Lower lobe of right lung (tissue), 2 donors: Measurements from ENCODE around the gene MRPL28. TPM values are rescaled to one million over a fixed set of nuclear protein-coding genes. Genes with fewer than 3 reads are reported as not detected.

Experiments used
- ATAC-seq, 2 donors: fragments of 200-7000 bp; cut with Tn5 transposase; one replicate each; pipeline ENCODE4 v1.9.1; 2020 to 2022; ENCODE audit warnings: mild to moderate bottlenecking in 2 of 2, moderate library complexity in 2 of 2
- DNase-seq: peaks from one replicate; pipeline ENCODE4 v3.0.0-alpha.2; 2020
- H3K27ac ChIP-seq: fragments of 200-600 bp; one replicate; pipeline ENCODE4 v1.8.0; 2022
- H3K27me3 ChIP-seq: fragments of 200-600 bp; one replicate; pipeline ENCODE4 v1.8.0; 2022; ENCODE audit warnings: low read depth
- H3K36me3 ChIP-seq: fragments of 200-600 bp; one replicate; pipeline ENCODE4 v1.8.0; 2022; ENCODE audit warnings: mild to moderate bottlenecking
- H3K4me1 ChIP-seq: fragments of 200-600 bp; one replicate; pipeline ENCODE4 v1.8.0; 2022
- H3K4me3 ChIP-seq: fragments of 200-600 bp; one replicate; pipeline ENCODE4 v1.8.0; 2022; ENCODE audit warnings: mild to moderate bottlenecking
- H3K9me3 ChIP-seq: fragments of 200-600 bp; one replicate; pipeline ENCODE4 v1.8.0; 2022
- intact Hi-C: fragments of 100-400 bp; cut with DNase I; formaldehyde crosslinking; loops from one replicate; pipeline ENCODE4 v1.11.0; 2022
- total RNA-seq: library from RNA; stranded (reverse); fragmentation: NEBNext Ultra II Directional; extraction: Animal tissue kit (Norgen Biotek cat#: 25700); gene quantifications from one replicate; pipeline ENCODE4 v1.2.1, GENCODE V29; 2021
- TF ChIP-seq, protein P1 (sequence below): fragments of 200-600 bp; IDR thresholded peaks from one replicate; pipeline ENCODE4 v1.8.0; 2022; ENCODE audit warnings: antibody characterized with exemption, mild to moderate bottlenecking
- donor health status: DM: no; HTN: yes; CAD: no; lungs with severe emphysema.

Gene MRPL28
- total RNA-seq, 1 donor from 2014 or later, result 43.4 TPM

DNA sequence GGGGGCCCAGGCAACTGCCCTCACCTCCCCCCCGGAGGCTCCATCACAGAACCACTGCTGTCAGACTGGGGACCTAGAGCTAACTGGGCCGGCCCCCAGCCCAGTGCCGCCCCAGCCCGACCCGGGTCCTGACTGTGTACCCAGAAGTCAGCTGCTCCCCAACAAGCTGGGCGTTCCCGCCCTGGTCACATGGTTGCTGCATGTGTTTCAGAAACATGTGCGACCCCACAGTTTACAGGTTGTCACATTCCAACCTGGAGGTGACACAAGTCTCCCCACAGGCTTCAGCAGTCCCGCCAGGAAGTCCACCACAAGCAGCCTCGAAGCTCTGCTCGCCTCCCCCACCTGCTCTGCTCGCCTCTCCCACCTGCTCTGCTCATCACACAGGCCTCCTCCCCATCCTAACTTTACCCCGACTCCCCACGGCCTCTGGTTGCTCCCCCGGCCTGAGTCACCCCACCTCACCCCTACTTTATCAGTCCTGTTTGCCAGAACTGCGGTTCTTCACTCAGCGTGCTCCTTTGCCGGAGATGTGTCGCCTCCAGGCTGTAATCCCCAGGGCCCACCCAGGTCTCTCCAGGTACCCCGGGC, 968 bp downstream of the MRPL28 start:
- Histone ChIP-seq H3K4me1 (peaks cover 19% of the 10 kb centered on the region), H3K4me3 (no peak overlapping the region), H3K27ac (no peak overlapping the region), H3K36me3 (peaks cover 58% of the 10 kb centered on the region), H3K9me3 (no peaks in the 10 kb centered on the region), H3K27me3 (no peaks in the 10 kb centered on the region)
- DNase-seq (no peak), ATAC-seq (no peak)
- TF ChIP-seq, protein P1, sequence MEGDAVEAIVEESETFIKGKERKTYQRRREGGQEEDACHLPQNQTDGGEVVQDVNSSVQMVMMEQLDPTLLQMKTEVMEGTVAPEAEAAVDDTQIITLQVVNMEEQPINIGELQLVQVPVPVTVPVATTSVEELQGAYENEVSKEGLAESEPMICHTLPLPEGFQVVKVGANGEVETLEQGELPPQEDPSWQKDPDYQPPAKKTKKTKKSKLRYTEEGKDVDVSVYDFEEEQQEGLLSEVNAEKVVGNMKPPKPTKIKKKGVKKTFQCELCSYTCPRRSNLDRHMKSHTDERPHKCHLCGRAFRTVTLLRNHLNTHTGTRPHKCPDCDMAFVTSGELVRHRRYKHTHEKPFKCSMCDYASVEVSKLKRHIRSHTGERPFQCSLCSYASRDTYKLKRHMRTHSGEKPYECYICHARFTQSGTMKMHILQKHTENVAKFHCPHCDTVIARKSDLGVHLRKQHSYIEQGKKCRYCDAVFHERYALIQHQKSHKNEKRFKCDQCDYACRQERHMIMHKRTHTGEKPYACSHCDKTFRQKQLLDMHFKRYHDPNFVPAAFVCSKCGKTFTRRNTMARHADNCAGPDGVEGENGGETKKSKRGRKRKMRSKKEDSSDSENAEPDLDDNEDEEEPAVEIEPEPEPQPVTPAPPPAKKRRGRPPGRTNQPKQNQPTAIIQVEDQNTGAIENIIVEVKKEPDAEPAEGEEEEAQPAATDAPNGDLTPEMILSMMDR, result no peak
- intact Hi-C loops, result no loop called here

DNA sequence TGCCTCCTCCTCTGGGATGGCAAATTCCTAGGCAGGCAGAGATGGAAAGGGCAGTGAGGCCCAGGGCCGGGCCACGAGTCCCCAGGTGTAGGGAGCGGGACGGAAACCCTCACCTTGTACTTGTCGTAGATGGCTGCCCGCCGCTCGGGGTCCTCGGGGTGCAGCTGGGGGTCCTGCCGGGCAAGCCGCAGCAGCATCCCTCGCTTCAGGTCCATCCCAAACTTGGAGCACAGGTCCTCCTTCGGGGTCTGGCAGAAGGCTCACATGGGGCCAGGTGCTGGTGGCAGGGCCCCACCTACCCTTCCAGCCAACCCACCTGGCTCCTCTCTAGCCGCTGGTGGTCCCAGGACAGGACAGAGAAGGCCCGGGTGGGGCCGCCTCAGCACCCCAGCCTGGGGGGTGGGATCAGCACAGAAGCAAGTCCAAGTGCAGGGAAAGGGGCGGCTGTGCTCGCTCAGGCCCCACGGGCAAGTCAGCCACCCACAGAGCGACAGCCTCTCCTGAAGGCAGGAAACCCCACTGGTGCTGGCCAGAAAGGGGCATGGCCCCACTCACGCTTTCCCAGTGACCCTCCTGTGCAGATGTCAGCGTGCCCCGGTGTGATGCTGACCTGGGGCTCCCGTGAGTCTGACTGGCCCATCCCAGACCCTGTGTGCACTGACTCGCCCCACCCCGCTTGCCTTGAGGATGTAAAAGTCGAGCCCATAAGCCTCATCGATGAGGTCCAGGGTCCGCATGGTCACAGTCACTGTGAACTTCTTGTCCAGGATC, 1.8 kb downstream of the MRPL28 start:
- Histone ChIP-seq H3K27ac (no peak overlapping the region), H3K9me3 (no peaks in the 10 kb centered on the region), H3K36me3 (peaks cover 51% of the 10 kb centered on the region), H3K4me3 (no peak overlapping the region), H3K27me3 (peaks cover 3% of the 10 kb centered on the region), H3K4me1 (peaks cover 19% of the 10 kb centered on the region)
- intact Hi-C loops, result no loop called here
- no peak for ATAC-seq
- TF ChIP-seq, protein P1, result no peak
- no peak for DNase-seq

DNA sequence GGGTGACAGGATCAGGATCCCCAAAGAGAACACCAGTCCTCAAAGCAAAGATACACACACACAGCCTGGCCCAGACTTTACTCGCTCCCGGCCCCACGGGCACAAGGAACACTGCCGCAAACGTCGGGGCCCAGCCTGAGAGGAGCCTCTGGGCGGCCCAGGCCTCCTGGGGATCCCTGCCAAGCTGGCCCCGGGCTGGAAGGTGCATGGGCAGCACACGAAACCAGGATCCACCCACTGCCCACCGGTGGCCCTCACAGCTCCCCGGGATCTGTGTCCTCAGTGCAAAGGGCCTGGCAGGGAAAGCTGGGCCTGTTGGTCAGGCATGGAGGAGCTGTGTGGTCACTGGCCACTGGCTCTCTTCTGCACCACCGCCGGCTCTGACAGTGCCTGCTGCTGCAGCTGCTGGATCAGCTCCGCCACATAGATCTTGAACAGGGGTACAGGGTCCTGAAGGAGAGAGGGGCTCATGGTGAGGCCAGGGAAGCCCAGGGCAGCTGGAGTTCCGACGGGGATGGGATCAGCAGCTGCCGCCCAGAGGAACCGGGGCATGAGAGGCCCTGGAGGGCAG, 2.9 kb downstream of the MRPL28 start:
- peaks cover 20% of the 10 kb centered on the region for H3K4me1 ChIP-seq

DNA sequence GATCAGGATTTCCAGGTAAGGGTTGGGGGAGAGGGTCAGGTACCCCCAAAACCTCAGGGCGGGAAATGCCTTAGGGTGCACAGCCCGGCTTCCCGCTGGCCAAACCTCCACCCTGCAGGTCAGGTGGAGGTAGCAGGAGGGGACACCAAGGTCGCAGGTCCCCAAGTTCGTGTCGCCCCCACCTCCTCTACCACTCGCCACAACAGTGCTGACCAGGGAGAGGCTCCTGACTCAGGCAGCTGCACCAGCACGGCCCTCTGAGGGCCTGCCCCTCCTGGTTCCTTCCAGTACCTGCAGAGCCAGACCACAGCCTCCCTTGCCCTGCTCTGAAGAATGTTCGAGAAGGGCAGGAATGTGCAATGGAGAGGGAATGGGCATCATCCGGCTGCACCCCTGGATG, 3.9 kb downstream of the MRPL28 start:
- intact Hi-C loops, result no loop called here
- DNase-seq (no peak), ATAC-seq (no peak)
- TF ChIP-seq, protein P1, result no peak
- no peaks in the 10 kb centered on the region for H3K9me3 ChIP-seq
- peaks cover 32% of the 10 kb centered on the region for H3K36me3 ChIP-seq
- no peak overlapping the region for H3K4me3 ChIP-seq
- H3K27me3 ChIP-seq, result peaks cover 9% of the 10 kb centered on the region
- peaks cover 27% of the 10 kb centered on the region for H3K4me1 ChIP-seq
- H3K27ac ChIP-seq, result no peak overlapping the region

More for the DNA sequence above, 2.9 kb downstream of the MRPL28 start:
- Histone ChIP-seq H3K36me3 (peaks cover 41% of the 10 kb centered on the region), H3K27ac (no peak overlapping the region), H3K27me3 (peaks cover 9% of the 10 kb centered on the region), H3K9me3 (no peaks in the 10 kb centered on the region), H3K4me3 (no peak overlapping the region)
- TF ChIP-seq, protein P1, result no peak
- ATAC-seq (no peak), DNase-seq (no peak)
- intact Hi-C loops, result no loop called here

DNA sequence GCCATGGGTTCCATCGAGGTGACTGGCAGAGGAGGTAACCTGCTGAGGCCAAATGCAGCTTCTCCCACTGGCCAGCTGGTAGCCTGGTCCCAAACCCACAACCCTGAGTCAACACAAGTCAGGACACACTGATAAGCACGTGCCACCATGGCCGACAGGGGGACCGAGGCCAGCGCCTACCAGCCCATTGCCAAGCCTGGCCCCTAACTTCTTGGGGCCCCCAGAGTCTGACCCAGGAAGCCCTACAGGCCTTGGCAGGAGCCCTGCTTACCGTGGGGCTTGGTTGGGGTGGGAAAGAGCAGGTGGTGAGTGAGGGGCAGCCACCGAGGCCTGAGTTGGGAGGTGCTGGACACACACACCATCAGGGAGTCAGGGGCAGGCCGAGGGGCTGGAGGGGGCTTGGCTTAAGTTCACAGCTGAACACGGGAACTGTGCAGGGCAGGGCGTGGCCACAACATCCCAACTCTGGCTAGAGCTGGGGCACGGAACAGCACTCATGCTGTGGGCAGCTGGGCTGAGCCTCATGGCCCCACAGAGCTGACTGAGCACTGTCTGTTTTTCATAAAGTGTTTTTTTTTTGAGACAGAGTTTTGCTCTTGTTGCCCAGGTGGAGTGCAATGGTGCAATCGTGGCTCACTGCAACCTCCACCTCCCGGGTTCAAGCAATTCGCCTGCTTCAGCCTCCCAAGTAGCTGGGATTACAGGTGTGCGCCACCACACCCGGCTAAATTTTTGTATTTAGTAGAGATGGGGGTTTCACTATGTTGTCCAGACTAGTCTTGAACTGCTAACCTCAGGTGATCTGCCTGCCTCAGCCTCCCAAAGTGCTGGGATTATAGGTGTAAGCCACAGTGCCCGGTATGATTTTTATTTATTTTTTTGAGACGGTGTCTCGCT, 5.5 kb downstream of the MRPL28 start:
- Histone ChIP-seq H3K27ac (no peak overlapping the region), H3K9me3 (no peaks in the 10 kb centered on the region), H3K36me3 (peaks cover 31% of the 10 kb centered on the region), H3K27me3 (peaks cover 9% of the 10 kb centered on the region), H3K4me1 (peaks cover 16% of the 10 kb centered on the region), H3K4me3 (no peak overlapping the region)
- ATAC-seq (no peak), DNase-seq (no peak)
- intact Hi-C loops, result no loop called here
- TF ChIP-seq, protein P1, result no peak
